Lung microvascular endothelial cell (primary cell): ENCODE measurements around the gene ATP11A. TPM values are rescaled to one million over a fixed set of nuclear protein-coding genes. Genes with fewer than 3 reads are reported as not detected.
A peak's percentile ranks its signal among the peaks of the same experiment; 100 is the strongest.
"Not testable (repeated sequence)": the region's sequence is repeated elsewhere in the genome, so short reads cannot be mapped to it uniquely, and the experiment has no call there.

ENCODE experiments used
- DNase-seq, 2 donors: peaks; one replicate each; pipeline versions ENCODE4 v3.0.0 to v3.0.0-alpha.2; 2010; ENCODE audit warnings: low read depth in 2 of 2
- total RNA-seq: library from RNA; depleted of rRNA; stranded (reverse); fragments of >200 nt; gene quantifications from 2 replicates; pipeline ENCODE4 v1.2.1, GENCODE V29; 2014

The ATP11A gene
- total RNA-seq, 1 donor from 2014 or later = 18.8 TPM

DNA sequence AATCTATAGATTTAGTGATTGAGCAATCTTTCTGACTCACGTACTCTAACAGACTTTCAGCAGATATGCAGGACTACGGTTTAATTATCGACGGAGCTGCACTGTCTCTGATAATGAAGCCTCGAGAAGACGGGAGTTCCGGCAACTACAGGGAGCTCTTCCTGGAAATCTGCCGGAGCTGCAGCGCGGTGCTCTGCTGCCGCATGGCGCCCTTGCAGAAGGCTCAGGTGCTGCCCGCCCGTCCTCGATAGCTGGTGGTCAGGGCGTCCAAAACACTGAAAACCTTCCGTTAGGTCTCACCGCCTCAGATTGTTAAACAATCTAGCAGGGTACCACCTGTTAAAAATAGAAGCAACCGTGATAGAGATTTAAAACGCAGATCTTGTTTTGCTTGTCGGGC lies 166.0 kb downstream of the ATP11A start:
- no peak for DNase-seq

DNA sequence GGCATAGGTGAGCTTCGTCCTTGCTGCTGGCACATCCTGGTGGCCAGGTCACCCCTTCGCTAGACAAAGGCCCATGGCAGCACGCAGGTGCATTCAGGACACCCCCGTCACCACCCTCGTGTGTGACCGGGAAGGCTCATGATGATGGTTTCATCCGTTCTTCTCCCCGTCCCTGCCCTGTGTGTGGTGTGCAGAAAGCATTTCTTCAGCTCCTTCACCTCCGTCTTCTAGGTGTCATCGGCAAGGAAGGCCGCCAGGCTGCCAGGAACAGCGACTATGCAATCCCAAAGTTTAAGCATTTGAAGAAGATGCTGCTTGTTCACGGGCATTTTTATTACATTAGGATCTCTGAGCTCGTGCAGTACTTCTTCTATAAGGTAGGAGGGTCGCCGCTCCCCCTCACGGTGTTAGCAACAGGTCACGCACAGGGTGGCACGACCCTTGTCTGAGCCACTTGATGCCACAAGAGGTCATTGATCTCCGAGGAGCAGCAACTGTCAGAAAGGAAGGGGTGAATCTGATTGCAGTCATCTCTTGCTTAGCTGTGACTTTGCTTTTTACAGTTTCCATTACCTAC lies 168.2 kb downstream of the ATP11A start:
- no peak for DNase-seq

DNA sequence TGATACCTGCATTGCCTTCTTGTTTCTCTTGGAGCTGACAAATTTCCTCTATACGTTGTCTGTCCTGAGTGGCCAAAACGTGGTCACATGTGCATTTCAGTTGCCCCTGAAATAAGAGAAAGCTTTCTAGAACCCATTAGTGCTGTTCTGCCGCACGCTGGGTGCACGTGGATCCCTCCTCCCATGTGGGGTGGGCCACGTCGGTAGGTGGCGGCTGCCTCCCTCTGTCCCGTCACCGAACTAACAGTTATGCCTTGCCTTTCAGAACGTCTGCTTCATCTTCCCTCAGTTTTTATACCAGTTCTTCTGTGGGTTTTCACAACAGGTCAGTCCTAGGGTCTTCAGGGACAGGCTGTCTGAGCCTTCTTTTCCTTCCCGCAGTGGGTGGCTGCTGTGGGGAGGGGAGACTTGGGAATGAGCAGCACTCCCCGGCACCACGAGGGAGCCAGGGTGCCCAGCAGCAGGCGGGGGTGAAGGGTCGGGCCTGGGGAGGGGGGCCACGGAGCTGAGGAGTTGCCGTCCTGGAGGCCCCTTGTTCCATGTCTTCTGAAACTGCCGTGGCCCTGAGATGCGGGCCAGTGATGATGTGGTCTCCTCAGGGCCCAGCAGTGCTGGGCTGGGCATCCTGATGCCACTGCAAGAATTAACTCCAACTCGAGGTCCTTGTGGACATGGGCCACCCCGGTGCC lies 169.4 kb downstream of the ATP11A start:
- DNase-seq = no peak

DNA sequence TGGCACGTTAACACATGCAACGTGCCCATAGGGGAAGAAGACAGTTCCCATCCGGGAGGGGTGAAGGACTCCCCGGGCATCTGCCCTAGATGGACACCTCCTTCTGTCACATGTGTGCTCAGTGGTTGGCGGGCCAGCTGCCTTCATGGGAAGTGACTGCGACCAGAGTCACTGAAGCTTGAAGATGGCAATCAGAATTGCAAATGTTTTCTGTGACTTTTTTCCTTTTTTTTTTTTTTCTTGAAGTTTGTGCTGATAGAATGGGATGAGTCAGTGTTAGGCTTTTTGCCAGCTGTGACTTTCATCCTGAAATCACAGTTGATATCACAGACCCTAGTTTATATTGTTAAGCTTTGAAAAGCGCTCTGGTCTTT lies 170.0 kb downstream of the ATP11A start:
- DNase-seq = peak; percentile 86 to 88

DNA sequence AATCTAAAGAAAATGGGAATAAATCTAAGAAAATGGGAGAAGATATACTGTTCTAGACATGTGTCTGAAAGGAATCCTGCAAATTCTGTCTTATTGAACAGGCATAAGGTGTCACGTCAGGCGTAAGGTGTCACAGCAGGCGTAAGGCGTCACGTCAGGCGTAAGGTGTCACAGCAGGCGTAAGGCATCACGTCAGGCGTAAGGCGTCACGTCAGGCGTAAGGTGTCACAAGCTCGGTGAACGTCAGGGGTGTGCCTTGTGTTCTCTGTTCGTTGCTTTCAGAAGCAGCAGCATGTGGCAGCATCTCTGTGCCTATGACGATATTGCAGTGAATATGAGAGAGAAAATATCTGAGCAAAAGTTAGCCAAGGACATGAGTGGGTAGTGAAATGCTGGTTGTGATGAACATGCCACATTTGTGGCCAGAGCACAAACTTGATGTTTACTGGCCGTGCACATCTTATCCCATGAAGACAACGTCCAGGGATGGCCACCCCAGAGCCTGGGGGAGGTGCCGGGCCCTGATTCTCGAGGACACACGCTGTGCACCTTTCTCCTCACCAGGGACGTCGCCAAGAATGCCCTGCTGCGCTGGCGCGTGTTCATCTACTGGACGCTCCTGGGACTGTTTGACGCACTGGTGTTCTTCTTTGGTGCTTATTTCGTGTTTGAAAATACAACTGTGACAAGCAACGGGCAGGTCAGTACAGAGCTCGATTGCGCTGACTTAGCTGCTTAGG lies 172.2 kb downstream of the ATP11A start:
- no peak for DNase-seq

DNA sequence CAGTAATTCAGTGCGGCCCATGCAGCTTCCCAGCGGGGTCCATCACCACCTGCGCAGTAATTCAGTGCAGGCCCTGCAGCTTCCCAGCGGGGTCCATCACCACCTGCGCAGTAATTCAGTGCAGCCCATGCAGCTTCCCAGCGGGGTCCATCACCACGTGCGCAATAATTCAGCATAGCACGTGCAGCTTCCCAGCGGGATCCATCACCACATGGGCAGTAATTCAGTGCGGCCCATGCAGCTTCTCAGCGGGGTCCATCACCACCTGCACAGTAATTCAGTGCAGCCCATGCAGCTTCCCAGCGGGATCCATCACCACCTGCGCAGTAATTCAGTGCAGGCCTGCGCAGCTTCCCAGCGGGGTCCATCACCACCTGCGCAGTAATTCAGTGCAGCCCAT lies 173.5 kb downstream of the ATP11A start:
- DNase-seq = not testable (repeated sequence)

DNA sequence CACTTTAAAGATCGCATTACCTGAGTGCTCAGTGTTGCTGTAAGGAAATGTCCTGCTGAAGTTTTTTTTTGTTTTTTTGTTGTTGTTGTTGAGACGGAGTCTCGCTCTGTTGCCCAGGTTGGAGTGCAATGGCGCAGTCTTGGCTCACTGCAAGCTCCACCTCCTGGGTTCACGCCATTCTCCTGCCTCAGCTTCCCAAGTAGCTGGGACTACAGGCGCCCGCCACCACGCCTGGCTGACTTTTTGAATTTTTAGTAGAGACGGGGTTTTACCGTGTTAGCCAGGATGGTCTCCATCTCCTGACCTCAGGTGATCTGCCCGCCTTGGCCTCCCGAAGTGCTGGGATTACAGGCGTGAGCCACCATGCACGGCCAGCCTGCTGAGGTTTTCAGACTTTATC lies 175.6 kb downstream of the ATP11A start:
- DNase-seq = not testable (repeated sequence)

DNA sequence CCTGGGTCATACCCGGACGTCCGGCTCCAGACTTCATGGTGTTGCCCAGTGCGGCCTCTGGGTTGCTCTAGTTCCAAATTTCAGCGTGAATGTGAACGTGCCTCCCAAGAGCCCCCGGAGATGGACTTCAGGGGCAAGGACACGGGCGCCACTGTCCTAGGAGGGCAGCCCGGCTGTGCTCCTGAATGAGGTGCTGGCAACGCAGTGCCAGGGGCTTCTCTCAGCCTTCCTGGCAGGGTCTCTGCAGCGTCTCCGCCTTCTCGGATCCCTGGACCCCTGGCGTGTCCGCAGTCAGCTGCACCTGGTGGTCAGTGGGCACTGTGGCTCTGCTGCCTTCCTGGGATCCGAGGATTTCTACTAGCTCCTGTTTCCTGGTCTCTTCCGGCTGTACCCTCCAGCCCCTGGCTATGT lies 177.5 kb downstream of the ATP11A start:
- DNase-seq = no peak

DNA sequence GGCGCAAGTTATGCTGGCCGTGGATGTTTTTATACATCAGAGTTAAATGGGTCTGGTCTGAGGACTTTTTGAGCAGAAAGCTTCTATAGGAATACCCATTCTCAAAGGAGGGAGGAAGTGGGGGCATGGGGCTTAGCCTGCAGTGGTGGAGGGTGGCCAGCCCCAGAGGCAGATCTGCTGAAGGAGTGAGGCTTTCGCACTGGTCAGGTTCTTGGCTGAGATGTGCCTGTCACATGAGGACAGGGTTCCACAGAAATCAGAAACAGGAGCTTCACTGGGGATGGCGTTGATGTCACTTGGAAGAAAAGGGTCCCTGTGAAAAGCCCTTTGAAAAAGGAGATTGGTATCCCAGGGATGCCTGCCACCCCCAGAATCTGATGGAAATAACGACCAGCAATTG lies 178.5 kb downstream of the ATP11A start:
- no peak for DNase-seq

DNA sequence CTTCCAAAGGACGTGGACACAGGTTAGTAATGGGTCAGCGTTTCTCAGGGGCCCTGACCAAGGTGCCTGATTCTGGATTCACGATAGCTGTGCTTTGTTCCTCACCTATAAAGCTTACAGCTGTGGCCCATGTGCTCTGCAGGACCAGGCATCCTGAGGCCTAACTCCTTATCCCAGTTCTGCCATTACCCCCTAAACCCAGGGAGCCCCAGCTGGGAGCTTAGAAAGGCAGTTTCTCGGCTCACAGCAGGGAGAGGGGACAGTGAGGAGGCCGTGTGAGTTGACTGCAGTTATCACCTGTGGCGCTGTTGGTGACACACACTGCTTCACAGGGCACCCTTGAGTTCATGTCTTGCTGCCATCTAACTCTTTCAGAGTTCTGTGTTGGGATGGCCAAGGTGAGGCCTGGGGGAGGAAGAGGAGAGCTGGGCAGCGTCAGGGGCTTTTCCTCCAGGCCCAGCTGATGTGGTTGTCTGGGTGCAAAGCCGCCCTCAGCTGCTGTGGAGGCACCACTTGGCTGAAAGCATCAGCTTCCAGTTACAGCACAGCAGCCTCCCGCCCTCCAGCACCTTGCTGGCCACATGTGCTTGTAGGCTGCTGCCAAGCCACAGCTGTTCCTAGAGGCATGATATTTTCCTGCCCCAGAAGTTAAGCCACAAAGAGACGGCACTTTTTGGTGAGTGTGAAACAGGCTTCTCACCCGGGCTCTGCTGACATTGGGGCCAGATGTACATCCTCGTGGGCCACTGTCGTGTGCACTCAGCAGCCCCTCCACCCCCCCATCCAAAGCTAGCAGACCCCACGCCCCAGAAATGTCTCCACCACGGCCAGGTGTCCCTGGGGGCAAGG lies 179.6 kb downstream of the ATP11A start:
- no peak for DNase-seq

DNA sequence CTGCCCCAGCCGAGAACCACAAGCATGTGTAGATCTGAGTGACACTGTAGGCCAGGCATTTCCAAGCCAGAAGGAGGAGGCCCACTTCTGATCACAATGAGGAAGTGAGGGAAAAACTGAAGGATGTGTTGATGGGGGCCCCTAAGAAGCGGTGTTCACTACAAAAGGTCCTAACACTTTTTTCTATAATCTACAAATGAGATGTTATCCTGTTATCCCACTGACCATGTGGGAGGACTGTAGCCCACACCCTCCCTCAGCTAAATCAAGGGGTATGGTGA lies 180.2 kb downstream of the ATP11A start:
- DNase-seq = no peak

DNA sequence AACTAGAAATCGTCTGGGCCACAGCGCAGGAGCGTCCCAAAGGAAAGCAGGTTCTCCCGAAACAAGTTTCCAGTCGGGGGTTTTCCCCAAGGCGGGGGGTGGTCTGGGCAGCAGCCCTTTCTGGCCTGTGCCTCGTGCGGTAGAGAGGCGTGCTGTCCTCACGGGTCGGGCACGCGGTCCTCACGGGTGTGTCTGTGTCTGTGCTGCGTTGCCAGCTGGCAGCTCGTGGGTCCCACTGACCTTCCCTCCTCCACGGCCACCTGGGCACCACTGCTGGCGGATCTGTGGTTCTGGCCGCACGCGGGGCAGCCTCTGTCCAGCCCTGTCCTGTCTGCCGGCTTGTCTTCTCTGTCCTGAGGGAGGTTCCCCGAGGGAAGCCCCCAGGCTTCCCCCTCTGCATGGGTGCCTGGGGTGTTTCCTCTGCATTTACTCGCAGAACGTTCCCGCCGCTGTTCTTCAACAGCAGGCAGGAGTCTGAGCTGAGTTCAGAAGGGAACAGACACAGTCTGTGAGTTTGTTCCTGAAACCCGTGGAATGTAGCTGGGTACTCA lies 181.0 kb downstream of the ATP11A start:
- DNase-seq = no peak

DNA sequence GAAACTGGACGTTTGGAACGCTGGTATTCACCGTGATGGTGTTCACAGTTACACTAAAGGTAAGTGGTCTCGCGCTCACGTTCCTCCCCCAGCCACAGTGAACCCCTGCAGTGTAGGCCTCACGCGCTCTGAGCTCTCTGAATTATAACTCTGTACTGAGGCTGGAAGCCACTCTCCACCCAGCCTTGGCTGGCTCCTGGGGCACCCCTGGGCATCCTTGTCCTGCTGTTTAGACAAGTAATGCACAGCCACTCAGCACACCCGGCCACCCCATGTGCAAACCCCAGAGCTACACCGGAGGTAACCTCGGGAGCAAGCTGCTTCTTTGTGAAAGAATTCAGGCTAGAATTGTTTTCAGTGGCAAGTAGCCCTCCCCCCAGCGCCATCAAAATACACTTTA lies 181.9 kb downstream of the ATP11A start:
- DNase-seq = no peak

DNA sequence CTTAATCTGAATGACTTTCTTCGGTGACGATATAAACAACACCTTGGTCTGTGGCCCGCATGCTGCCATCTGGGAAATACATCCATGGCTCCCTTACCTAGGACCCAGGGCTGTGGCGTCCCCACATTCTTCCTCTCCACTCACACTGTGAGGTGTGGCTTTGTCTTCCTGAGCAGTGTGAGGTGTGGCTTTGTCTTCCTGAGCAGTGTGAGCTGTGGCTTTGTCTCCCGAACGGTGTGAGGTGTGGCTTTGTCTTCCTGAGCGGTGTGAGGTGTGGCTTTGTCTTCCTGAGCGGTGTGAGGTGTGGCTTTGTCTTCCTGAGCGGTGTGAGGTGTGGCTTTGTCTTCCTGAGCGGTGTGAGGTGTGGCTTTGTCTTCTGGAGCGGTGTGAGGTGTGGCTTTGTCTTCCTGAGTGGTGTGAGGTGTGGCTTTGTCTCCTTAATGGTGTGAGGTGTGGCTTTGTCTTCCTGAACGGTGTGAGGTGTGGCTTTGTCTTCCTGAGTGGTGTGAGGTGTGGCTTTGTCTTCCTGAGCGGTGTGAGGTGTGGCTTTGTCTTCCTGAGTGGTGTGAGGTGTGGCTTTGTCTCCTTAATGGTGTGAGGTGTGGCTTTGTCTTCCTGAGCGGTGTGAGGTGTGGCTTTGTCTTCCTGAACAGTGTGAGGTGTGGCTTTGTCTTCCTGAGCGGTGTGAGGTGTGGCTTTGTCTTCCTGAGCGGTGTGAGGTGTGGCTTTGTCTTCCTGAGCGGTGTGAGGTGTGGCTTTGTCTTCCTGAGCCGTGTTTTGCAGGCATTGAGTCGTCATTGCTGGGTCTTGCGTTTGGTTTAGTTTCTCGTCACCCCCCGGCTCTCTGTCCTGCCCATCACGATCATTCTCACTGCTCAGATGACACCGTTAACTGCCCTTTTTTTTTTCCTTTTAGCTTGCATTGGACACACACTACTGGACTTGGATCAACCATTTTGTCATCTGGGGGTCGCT lies 183.1 kb downstream of the ATP11A start:
- peak in 1 of 2 donors; percentile 35 for DNase-seq

DNA sequence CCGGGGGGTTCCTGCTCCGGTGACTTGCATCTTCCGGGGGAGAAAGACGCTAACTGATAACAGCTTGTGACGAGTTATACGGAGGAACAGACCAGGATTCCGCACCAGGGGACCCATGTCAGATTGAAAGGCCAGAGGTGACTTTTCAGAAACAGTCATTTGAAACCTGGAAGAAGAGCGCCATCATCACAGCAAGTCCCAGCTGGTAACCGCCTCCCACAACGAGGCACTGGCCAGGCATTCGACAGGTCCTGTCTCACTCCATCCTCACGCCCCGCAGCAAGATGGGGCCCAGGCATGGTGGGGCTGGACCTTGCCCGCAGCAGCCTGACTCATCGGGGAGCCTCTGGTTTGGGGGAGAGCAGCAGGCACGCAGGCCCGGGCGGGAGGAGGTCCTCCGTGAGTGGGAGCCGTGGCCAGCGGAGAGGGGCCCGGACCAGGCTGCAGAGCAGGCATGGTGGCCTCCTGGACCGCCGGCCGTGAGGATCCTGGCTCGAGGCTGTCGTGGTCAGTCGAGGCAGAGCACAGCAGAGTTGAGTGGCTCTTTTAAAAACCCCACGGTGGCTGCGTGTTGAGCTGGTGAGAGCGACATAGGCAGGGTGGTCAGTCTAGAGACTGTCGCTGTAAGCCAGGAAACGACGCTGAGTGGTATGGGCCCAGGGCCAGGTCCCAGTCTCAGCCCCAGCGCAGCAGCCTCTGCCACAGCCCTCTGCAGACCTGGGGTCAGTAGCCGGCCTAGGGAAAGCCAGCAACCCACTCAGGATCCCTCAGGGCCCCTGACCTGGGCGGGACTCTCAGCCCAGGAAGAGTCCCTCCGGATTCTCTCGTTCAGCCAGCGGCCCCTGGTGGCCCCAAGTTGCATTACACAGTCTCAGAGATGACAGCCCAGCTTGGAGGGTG lies 184.3 kb downstream of the ATP11A start:
- DNase-seq = peak; percentile 66 to 82

DNA sequence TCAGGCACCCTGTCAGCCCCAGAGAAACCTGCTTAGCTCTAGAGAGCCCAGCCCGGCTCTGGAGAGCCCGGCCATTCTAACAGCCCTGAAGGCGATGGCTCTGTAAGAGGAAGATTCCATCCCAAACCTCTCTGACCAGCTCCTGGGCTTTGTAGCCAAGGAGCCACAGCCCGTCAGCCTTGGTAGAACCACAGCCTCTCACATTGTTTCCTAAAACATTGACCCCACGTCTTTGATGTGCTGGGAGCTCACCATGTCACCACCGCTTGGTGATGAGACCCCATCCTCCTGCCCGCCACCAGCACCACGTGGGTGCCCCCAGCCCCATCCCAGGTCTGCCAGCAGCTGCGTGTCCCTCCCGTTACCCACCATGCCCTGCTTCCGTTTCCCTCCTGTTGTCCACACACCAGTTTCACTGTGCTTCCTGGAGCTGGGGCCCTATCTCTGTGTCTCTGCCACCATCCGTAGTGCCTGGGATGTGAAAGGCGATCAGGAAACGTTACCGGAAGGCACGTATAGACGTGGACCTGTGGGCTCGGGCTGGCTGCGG lies 185.0 kb downstream of the ATP11A start:
- DNase-seq = peak in 1 of 2 donors; percentile 64

DNA sequence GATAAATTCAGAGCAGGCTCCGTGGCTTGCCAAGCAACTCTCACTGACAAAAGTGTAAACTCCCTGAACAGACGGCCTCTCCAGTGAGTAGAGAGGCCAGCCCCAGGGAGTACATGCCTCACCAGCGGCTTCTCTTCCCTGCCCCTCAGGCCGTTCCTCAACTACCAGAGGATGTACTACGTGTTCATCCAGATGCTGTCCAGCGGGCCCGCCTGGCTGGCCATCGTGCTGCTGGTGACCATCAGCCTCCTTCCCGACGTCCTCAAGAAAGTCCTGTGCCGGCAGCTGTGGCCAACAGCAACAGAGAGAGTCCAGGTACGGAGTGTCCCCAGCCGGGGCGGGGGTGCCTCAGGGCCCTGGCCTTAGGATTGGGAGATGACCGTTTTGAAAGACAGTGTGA lies 185.8 kb downstream of the ATP11A start:
- no peak for DNase-seq

DNA sequence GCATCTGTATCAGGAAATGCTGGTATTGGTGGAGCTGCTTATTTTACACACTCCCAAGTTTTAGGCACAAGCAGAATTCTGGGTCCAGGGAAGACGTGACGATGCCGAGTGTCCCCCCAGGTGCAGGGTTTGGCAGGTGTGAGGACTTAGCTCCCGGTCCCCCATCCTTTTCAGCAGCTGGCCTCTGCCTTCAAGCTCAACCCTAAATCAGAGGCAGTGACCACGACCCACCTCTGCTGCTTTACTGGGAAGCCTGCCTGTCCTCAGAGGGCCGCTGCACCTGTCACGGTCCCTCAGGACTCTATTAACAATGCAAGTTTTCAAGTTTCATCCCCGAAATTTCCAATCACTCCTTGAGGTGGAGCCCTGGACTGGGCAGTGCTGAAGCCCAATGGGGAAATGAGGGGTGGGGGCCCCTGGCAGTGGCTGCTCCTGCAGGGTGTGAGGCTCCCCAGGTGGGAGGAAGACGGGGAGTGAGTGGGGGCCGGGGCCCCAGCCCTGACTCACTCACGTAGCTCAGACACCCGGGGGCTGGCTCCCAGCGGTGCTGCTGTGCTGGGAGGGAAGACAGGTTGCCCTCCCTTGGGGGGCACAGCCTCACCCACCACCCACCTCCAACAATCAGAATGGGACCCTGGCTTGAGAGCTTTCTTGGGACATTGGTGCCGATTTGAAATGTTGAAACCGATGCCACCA lies 186.6 kb downstream of the ATP11A start:
- no peak for DNase-seq

DNA sequence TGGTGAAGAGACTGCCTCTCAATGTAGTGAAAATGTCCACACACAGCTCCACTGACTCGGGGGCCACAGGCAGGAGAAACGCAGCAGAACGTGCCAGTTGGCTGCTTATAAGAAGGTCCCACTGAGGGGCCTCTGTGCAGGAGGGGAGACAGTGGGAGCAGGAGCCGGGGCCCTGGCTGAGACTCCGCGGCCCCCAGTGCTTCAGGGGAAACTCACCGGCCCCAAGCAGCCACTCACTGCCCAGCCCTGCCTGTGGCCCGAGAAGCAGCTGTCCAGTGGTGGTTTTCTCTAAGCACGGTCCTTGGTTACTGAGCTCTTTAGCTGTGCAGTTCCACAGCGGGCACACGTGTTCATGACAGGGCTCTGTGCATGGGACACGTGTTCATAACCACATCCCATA lies 187.2 kb downstream of the ATP11A start:
- no peak for DNase-seq
